Measurements from ENCODE around the gene FOXL2. TPM values are rescaled to one million over a fixed set of nuclear protein-coding genes. Genes with fewer than 3 reads are reported as not detected.

FOXL2 gene
- total RNA-seq, 6 experiments from 2014 or later: 0.71 to 8.0 (median 7.0) TPM

DNA sequence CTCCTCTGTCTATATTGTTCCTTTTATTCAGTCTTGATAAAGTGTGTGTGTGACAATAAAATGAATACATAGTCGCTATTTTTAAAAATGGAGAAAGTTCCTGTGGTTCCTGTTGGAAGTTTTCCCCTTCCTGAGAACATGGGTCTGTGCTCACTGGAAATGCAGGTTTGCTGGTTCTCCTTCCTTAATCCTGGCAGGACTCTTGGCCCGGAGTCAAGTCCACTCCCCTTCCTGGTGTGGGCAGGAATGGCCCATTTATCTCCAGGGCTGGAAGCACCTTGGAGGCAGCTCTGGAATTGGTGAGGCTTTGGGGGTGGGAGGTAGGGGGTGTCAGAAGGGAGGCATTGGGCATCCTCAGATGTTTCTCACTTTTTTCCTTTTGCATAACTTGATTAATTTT is 30.1 kb downstream of the FOXL2 start:
- TF ChIP-seq, protein P1, sequence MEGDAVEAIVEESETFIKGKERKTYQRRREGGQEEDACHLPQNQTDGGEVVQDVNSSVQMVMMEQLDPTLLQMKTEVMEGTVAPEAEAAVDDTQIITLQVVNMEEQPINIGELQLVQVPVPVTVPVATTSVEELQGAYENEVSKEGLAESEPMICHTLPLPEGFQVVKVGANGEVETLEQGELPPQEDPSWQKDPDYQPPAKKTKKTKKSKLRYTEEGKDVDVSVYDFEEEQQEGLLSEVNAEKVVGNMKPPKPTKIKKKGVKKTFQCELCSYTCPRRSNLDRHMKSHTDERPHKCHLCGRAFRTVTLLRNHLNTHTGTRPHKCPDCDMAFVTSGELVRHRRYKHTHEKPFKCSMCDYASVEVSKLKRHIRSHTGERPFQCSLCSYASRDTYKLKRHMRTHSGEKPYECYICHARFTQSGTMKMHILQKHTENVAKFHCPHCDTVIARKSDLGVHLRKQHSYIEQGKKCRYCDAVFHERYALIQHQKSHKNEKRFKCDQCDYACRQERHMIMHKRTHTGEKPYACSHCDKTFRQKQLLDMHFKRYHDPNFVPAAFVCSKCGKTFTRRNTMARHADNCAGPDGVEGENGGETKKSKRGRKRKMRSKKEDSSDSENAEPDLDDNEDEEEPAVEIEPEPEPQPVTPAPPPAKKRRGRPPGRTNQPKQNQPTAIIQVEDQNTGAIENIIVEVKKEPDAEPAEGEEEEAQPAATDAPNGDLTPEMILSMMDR (IDR thresholded peaks at IDR 0.05): no peak
- Mint-ChIP-seq H3K27me3 (ENCODE audit: insufficient read depth) (peaks cover 3% of the 10 kb centered on the region; the same call in 1 of the 2 replicates), H3K4me1 (ENCODE audit: low read depth) (peaks cover 20% of the 10 kb centered on the region), H3K36me3 (ENCODE audit: low read depth) (no peaks in the 10 kb centered on the region), H3K4me3 (no peak overlapping the region; the same call in 1 of the 2 replicates), H3K27ac (no peak overlapping the region), H3K9me3 (no peaks in the 10 kb centered on the region)
- no peak for DNase-seq

DNA sequence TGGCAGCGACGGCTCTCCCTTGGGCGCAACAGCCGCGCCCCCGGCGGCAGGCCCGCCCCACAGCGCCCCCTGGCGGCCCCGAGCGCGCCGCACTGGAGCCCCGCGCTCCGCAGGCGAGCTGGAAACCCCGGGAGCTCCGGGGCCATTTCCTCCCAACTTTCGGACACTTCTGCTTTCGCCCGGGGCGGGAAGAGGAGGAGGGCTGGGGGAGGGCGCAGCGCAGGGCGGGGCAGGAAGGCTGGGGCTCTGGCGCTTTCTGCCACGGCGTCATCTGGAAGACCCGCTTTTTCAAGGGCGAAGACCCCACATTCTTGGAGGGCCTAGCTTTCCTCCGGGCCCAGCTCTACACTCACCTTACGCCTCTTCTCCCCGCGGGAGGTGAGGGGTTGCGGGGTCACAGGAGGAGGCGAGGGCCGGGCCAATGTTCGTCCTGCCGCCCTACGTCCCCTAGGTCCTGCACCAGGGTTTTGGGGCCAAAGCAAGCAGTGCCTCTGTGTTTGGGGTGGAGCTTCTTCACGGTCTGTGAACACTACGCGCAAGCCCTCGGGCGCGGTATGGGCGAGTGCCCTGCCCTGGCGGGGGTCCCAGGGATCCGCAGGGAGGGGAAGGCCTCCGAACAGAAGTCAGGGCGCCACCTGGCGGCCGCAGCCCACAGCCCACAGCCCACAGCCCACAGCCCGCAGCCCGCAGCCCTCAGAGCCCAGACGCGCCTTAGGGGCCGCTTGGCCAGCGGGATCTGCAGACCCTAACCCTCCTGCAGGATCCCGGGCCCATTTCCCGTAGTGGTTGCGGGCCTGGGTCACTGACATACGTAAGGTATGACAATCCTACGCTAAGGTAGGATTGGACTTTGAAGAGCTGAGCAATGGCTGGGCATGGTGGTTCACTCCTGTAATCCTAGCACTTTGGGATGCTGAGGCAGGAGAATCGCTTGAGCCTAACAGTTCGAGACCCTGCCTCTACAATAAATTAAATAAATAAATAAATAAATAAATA is 31.1 kb downstream of the FOXL2 start:
- Mint-ChIP-seq H3K9me3 (no peaks in the 10 kb centered on the region), H3K4me3 (peak overlapping the region; percentile 89), H3K36me3 (ENCODE audit: low read depth) (no peaks in the 10 kb centered on the region), H3K27ac (peak overlapping the region; percentile 95), H3K27me3 (ENCODE audit: insufficient read depth) (peaks cover 3% of the 10 kb centered on the region; the same call in 1 of the 2 replicates), H3K4me1 (ENCODE audit: low read depth) (peaks cover 12% of the 10 kb centered on the region)
- DNase-seq: peak; percentile 83
- TF ChIP-seq, protein P1 (IDR thresholded peaks at IDR 0.05): peak; percentile 87

DNA sequence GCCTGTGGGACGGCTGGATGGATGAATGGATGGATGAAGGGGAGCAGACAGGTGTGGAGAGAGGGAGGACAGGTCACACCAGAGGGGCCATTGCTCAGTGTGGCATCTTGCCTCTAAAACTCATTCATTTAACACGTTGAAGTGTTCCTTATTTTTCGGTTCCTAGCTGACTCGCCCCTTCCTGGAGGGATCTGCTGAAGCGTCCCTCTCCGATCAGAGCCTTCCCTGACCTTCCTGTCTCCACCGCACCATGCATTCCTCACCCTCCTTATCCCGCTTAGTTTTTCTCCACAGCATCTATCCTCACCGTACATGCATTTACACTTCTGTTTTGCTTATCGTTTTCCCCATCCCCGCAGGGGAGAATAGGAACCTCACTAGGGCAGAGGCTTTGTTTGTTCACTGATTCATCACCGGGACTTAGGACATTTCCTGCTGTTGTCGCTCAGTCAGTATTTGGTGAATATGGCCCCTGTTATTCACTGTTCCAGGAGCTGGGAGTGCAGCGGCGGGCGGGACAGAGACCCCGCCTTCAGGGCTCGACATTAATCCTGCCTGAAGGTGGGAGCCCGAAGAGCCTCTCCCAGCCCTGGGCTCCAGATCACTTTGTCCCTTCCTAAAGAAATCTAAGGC is 32.0 kb downstream of the FOXL2 start:
- Mint-ChIP-seq H3K4me1 (ENCODE audit: low read depth) (peaks cover 12% of the 10 kb centered on the region), H3K27me3 (ENCODE audit: insufficient read depth) (peaks cover 3% of the 10 kb centered on the region; the same call in 1 of the 2 replicates), H3K4me3 (peak overlapping the region; percentile 89), H3K36me3 (ENCODE audit: low read depth) (no peaks in the 10 kb centered on the region), H3K27ac (peak overlapping the region; percentile 67), H3K9me3 (no peaks in the 10 kb centered on the region)
- DNase-seq: peak; percentile 37
- TF ChIP-seq, protein P1 (IDR thresholded peaks at IDR 0.05): no peak

DNA sequence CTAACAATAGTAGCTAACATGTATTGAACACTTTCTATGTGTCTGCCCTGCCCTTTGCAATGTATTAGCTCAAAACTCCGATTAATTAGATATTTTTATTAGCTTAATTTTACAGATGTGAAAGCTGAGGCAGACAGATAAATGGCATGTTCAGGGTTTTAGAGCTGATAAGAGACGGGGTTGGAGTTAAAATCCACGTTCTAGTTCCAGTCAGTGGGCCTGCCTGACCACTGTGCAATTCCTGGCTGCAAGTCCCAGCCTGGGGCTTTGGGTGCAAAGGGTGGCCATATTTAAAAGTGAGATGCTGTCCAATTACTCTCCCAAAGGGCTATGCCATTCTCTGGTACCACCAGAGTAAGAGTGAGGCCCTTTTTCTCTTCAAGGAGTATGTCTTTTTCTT is 33.2 kb downstream of the FOXL2 start:
- Mint-ChIP-seq H3K36me3 (ENCODE audit: low read depth) (no peaks in the 10 kb centered on the region), H3K27ac (no peak overlapping the region), H3K9me3 (no peaks in the 10 kb centered on the region), H3K27me3 (ENCODE audit: insufficient read depth) (peaks cover 5% of the 10 kb centered on the region), H3K4me1 (ENCODE audit: low read depth) (peaks cover 12% of the 10 kb centered on the region), H3K4me3 (no peak overlapping the region)
- DNase-seq: no peak
- TF ChIP-seq, protein P1 (IDR thresholded peaks at IDR 0.05): no peak

DNA sequence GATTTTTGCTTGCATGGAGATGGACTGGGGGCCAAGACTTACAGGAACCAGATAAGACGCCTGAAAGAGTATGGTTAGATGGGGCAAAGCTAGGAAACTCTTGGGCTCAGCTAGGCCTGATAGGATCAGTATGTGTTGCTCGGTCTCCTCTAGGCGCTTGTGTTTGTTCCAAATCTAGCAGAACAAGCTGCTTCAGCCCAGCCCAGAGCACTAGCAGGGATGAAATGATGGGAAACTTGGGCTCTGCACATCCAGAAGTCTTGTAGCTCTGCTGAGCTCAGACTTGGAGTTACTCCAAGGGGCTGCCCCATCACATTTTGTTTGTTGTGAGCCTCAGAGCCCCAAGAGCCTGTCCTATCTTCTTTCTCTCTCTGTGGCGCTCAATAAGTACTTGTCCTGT is 34.7 kb downstream of the FOXL2 start:
- H3K36me3 Mint-ChIP-seq (ENCODE audit: low read depth): no peaks in the 10 kb centered on the region
- H3K4me3 Mint-ChIP-seq: no peak overlapping the region
- no peak overlapping the region for H3K27ac Mint-ChIP-seq
- TF ChIP-seq, protein P1 (IDR thresholded peaks at IDR 0.05): no peak
- no peaks in the 10 kb centered on the region for H3K9me3 Mint-ChIP-seq
- H3K27me3 Mint-ChIP-seq (ENCODE audit: insufficient read depth): peaks cover 4% of the 10 kb centered on the region
- DNase-seq: no peak
- H3K4me1 Mint-ChIP-seq (ENCODE audit: low read depth): peaks cover 12% of the 10 kb centered on the region
